ENCODE results near the gene CD300LB.
A peak's percentile ranks its signal among the peaks of the same experiment; 100 is the strongest.
"Not testable (repeated sequence)": the region's sequence is repeated elsewhere in the genome, so short reads cannot be mapped to it uniquely, and the experiment has no call there.

Gene CD300LB

DNA sequence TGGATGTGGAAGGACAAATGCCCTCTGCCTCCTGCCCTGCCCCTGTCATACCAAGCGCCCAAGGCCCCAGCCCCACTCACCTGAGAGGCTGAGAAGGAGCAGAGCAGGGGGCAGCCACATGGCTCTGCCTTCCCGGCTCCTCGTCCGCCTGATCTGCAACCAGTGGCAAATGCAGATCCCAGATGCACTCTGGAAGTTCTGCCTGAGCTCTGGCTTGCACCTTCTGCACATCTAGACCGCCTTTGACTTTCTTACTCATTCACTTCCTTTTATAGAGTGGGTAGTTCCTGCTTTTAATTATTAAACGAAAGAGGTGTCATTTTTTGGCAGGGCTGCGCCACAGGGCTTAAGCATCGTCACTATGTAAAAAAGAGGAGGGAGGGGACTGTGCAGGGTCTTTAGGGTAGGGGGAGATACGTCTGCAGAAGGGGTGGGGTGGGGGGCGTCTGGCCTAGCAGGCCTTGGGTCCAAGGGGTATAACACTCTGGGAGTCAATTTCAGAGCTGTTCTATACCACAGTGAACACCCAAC is at the start of gene CD300LB:
TSS of gene CD300LB (minus strand) at position 245 of the 531 bp plus-strand sequence. CDS start at position 120, 125 bp downstream.
- DNase-seq (ENCODE audit: low read depth in 2 of 2), result no peak

DNA sequence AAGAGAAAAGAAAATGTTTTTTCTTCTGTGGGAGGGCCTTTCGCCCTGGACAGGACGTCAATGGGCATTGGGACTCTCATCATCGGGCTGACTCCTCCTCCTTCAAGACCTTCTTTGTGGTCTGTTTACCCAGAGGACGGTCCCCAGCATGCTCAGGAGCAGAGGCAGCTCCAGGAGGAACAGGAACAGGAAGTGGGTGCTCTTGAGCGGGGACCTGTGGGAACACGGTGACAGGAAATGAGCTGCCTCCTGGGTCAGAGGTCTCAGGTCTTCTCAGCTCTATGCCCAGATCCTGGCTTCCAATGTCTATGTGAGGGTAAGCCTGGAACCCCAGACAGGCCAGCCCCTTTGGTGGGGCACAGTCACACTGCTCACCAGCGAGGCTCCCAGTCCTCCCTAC is 48.6 kb upstream of the CD300LB start:
- no peak for DNase-seq (ENCODE audit: low read depth in 2 of 2)

DNA sequence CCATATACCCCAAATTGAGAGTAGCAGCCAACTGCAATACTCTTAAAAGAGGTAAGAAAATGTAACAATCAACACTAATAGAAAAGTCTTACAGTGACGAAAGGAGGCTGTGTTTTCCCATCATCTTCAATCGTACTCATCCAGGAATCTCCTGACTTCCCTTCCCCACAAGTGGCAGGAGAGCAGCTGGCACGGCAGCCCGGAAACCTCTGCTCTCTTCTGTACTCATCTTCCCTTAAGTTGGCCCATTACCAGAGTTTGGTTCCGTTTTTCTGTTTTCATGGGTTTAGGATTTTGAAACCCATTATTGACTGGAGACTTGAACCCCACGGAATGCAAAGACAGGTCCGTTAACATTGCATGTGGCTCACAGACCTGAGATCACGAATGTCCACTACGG is 47.7 kb upstream of the CD300LB start:
- DNase-seq (ENCODE audit: low read depth in 2 of 2), result no peak

DNA sequence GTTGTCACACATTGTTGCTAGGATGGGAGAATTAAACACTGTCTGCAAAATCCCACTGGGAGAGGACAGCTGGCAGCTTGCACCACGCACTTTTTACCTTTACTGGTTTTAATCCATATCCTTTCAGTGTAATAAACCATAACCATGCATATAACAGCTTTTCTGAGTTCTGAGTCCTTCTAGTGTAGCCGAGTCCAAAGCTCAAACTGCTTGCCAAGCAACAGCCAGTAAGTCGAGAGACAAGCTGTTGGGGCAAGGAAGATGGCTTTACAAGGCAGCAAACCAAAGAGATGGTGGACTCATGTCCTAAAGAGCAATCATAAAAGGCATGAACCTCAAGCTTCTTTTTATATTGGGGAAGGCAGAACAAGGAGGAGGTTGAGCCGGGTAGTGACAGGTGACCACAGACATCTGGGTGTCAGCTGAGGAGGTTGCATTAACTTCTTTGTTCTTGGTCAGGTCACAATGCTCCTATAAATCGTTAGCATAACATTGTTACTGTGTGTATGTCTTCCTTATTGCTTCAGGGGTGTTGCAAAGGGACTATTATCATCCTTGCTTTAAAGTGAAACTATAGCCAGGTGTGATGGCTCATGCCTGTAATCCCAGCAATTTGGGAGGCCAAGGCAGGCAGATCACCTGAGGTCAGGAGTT is 43.3 kb upstream of the CD300LB start:
- DNase-seq (ENCODE audit: low read depth in 2 of 2), result no peak

DNA sequence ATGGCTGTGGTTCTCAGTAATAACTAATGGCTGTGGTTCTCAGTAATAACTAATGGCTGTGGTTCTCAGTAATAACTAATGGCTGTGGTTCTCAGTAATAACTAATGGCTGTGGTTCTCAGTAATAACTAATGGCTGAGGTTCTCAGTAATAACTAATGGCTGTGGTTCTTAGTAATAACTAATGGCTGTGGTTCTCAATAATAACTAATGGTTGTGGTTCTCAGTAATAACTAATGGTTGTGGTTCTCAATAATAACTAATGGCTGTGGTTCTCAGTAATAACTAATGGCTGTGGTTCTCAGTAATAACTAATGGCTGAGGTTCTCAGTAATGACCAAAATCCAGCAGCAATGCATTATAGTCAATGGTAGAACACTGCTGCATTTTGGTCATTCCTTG is 42.4 kb upstream of the CD300LB start:
- DNase-seq (ENCODE audit: low read depth in 2 of 2), result not testable (repeated sequence)

DNA sequence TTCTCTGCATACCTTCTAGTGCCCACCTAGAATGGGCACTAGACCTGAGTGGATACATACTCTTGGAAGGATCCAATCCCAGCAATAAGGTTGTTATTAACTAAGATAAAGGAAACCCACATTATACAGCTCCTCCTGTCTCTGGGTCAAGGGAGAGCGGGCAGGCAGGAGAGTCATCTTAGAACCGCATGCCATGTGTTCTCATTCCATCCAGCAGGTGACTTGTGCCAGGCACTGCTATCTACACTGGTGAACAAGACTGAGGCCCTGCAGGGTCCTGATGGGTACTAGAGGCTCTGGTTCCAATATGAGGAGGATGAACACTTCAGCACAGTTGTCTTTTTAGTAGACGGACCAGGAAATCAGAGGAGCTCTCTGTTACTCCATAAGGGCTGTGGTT is 41.9 kb upstream of the CD300LB start:
- DNase-seq (ENCODE audit: low read depth in 2 of 2), result no peak

DNA sequence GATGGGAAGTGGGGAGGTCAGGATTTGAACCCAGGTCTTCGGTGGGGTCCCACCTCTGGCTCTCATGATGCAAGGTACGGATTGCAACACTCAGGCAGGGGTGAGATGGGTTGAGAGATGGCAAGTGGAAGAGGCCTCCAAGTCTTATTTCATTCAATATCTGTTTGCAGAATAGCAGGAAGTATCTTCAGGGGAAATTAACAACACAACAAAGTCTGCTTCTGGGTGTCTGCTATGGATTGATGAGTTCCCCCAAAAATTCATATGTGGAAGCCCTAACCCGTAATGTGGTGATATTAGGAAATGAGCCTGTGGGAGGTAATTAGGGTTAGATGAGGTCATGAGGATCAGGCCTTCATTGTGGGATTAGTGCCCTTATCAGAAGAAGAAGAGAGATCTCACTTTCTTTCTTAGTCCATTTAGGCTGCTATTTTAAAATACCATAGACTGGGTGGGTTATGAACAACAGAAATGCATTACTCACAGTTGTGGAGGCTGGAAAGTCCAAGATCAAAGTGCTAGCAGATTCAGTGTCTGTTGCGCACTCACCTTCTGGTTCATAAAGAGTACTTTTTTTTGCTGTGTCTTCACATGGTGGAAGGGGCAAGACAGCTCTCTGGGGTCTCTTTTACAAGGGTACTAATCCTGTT is 40.5 kb upstream of the CD300LB start:
- DNase-seq (ENCODE audit: low read depth in 2 of 2), result no peak

DNA sequence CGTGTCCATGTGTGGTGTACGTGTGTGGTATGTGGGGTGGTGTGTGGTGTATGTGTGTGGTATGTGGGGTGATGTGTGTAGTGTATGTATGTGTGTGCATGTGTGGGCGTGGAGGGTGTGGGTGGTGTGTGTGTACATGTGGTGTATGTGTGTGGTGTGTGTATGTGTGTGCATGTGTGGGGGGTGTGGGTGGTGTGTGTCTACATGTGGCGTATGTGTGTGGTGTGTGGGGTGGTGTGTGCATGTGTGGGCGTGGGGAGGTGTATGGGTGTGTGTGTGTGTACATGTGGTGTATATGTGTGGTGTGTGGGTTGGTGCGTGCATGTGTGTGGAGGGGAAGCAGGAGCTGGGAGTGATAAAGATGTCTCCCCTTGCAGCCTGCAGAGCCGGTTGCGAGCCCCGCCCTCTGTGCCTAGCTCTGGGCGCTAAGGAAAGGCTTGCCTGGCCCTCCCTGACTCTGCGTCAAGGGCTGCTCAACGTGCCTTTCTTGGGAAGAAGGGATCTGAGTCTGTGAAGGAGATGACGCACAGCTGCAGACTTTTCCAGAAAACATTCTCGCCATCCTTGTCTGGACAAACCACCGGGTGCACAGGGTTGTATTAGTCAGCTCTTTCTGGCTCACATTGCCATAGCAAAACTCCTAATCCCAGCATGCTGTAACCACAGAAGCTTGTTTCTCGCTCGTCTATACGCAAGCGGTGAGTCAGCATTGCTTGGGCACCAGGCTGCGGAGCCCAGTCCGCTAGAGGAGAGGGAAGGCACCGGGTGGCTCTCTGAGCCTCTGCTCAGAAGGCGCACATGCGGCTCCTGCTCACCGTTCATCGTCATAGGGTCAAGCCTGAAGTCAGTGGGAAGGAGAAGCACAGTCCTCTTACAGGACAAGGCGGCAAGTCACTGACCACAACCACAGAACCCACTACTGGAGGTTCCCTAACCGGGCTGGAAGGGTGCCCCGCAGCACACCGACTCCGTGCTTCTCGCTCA is 38.0 kb upstream of the CD300LB start:
- no peak for DNase-seq (ENCODE audit: low read depth in 2 of 2)

DNA sequence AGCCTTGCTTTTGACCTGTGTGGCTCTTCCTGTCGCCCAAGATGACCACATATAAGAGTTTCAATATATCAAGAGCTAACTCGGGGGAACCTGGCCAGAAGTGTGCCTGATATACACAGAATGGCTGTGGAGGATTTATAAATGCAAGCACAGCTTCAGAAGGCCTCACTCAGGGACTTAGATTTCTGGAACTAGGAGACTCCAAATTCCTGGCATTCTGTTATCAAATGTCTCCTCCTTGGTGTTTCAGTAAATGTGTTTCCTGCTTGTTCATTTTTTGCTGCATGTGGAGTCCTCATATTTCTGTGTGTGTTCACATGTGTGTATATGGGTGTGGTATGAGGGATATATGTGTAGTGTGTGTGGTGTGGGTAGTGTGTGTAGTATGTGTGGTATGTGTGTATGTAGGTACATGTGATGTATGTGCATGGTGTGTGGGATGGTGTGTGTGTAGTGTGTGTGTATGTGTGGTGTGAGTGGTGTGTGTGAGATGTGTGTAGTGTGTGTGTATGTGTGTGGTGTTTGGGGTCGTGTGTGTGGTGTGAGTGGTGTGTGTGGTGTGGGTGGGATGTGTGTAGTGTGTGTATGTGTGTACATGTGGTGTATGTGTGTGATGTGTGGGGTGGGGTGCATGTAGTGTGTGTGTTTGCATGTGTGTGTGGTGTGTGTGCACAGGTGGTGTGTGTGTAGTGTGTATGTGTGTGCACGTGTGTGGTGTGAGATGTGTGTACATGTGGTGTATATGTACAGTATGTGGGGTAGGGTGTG is 37.0 kb upstream of the CD300LB start:
- DNase-seq (ENCODE audit: low read depth in 2 of 2), result no peak

DNA sequence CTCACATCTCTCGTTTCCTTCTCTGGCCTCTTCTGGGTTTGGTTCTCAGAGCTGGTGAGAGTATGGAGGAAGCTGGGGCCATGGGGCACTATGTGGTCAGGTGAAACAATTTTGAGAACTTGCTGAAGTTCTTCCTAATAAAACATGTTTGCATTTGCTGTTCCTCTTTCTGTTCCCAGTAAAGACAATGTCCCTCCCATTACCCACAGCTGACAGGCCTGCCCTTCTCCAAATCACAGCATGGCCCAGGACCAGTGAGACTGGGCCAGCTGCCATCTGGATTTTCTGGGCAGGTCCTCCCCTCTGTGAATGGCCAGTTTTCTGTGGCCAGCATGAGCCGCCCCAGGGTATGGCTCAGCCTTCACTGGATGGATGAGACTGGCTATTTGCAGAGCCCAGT is 36.1 kb upstream of the CD300LB start, which contains the start of gene CD300H:
TSS of gene CD300H (minus strand) at position 113 of the 400 bp plus-strand sequence.
- no peak for DNase-seq (ENCODE audit: low read depth in 2 of 2)

DNA sequence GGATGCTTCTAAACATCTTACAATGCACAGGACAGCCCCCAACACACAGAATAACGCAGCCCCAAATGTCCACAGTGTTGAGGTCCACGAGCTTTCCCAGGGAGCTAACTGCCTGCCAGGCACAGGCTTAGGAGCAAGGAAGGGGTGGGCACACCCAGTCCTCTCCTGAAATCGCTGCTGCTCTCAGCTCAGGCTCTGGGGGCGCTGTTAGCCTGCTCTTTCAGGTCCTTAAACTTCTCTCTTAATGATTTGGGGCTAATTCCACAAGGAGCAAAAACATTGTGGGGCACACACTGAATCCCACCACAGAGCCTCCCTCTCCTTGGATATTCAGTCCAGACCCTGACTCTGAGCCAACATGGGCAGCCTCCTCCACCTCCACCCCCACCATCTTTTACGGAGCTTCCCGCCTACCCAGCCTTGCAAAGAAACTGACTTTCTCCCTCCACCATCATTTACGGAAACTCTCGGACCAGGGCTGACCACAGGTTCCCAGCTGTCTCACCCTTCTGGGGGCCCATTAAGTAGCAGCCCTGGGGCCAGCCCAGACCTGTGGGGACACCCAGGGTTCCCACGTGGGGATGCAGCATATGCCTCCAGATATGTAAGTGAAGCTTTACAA is 35.0 kb upstream of the CD300LB start:
- DNase-seq (ENCODE audit: low read depth in 2 of 2), result peak; percentile 4 to 12

DNA sequence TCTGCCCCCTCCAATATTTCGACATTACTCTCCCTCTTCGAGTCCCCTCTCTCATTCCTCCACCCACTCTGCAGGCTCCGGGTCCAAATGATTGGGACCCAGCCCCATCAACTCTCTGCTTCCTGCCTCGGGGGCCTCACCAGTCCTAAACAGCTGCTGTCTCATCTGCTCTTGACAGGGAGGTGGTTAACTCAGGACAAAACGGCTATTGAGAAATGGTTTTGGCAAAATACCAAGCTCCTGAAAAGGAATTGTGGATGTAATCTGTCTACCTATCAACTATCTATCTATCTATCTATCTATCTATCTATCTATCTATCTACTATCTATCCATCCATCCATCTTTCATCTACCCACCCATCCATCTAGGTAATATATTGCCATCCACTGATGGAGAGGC is 33.9 kb upstream of the CD300LB start:
- no peak for DNase-seq (ENCODE audit: low read depth in 2 of 2)

DNA sequence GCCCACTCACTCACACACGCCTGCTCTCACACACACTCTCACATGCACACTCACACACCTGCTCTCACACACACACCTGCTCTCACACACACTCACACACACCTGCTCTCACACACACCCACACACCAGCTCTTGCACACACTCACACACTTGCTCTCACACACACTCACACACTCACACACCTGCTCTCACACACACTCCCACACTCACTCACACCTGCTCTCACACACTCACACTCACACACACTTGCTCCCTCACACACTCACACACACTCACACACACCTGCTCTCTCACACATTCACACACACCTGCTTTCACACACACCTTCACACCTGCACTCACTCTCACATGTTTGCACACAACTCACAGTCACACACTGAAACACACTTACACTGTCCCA is 32.1 kb upstream of the CD300LB start:
- no peak for DNase-seq (ENCODE audit: low read depth in 2 of 2)

DNA sequence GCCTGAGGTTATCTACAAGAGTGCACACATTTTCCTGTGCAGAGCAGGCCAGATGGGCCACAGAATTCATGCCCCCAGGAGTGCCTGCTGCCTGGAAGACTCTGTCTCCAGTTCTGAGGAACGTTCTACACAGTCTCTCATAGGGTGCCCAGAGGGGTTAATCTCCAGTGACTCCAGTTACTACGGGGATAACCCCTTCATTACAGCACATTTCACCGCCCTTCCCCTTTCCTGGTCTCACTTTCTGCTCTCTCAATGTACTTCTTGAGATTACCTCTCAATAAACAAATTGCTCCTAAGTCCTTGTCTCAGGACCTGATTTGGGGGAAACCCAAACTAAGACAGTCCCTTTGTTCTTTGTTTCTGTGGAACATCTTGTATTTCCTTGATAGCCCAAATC is 30.3 kb upstream of the CD300LB start:
- DNase-seq (ENCODE audit: low read depth in 2 of 2), result no peak

DNA sequence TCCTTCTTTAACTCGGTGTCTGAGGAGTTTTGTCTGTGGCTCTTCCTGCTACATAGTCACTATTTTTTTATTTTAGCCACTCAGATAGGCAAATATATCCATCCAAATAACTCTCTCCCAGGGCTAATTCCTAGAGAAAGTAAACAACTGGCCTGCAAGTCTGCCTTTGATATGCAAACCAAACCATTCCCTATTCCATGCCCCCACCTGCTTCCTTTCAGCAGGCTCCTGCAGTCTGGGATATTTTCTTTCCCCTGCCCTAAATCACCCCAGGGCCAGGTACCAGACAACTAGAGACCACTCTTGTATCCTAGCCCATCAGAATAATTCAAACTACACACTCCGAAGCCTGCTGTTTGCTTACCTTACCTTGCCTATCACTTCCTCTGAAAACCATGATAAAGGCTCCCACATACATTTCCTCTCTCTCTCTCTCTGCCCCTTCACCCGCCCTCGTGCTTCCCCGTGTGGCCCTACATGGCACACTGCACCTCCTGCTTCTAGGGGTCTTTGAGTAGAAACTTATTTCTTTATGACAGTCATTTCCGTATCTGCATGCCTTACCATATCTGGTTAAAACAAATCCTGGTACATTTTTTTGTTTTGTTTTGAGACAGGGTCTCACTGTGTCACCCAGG is 27.7 kb upstream of the CD300LB start:
- no peak for DNase-seq (ENCODE audit: low read depth in 2 of 2)

DNA sequence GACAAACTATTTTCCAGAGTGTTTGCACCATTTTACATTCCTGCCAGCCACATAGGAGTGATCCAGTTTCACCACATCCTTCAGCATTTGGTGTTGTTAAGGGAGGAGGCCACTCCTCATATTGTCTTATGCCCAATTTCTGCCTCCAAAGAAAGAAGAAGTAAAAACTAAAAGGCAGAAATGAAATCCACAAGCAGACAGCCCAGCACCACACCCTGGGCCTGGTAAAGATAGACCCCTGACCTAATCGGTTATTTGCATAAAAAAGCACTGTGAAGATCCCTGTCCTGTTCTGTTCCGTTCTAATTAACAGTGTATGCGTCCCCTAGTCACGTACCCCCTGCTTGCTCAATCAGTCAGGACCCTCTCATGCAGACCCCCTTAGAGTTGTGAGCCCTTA is 27.1 kb upstream of the CD300LB start:
- not testable (repeated sequence) for DNase-seq (ENCODE audit: low read depth in 2 of 2)

DNA sequence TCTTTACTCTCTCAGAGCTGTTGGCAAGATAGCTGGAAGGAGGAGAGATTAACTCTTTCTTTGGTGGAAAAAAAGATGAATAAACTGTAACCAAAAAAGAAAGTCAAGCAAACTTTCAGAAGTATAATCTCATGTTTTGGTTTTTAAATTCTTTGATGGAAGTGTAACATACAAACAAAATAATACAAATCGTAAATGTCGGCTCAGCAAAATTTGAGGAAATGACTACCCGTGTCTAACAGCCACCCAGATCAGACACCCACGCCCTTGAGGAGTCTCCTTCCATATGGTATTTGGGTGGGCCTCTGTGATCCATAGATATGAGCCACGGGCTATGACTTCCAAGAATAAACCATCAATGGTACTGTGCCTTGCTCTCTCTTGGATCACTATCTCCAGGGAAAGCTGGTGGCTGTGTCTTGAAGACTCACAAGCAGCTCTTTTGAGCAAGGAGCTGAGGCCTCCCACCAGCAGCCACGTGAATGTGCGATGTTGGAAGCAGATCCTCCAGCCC is 24.2 kb upstream of the CD300LB start:
- no peak for DNase-seq (ENCODE audit: low read depth in 2 of 2)

DNA sequence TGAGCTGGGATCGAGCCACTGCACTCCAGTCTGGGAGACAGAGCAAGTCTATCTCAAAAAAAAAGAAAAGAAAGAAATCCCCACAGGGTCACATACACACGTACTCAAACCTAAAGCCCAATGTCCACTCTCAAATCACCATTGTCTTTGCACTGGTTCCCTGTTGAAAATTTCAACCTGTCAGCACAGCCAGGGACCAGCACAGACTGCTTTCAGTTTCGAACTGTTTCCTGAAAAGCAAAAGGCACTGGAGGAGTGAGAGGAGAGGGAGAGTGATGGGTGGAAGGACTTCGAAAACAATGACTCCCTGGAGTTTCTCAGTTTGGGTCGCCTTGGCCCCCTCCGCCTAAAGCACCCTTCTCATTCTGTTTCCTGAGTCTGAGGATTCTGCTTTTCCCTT is 23.6 kb upstream of the CD300LB start:
- DNase-seq (ENCODE audit: low read depth in 2 of 2), result no peak

DNA sequence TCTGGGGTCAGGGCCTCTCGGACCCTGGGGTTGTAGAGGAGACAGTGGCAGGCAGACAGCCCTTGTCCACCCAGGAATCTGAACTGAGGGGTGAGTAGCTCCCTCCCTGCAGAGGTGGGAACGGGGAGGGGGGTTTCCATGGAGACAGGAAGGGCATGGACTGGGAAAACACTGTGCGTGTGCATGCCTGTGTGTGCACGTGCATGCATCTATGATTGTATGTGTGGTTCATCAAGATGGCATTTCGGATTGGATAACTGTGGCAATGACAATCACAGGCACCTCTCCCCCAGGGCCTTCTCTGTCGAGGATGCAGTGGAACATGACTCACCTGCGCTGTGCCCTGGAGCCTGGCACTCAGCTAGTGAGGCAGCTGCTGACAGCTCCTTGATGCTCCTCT is 20.8 kb upstream of the CD300LB start:
- no peak for DNase-seq (ENCODE audit: low read depth in 2 of 2)

DNA sequence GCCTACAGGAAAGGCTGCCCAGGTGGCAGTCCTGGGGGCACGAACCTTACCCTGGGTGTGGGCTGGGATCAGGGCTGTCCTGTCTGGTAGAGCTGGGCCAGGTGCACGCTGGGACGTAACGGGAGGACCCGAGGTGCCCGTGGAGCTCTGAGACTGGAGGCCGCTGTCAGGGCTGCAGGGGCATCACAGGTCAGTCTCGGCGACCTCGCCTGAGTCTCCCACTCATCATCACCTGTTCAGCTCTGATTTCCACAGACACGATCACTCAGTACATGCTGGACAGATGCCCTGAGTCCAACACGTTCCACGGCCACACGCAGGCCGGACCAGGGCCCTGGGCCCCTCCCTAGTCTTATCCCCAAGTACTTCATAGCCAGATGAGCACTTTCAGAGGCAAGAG is 19.3 kb upstream of the CD300LB start:
- no peak for DNase-seq (ENCODE audit: low read depth in 2 of 2)

Measured in stimulated activated CD4-positive, alpha-beta T cell treated with anti-CD3 and anti-CD28 coated beads, Interleukin-1b, Interleukin-23, amount 100 ng/mL, for 4 hours (primary cell).